B cell (primary cell): Measurements from ENCODE around the gene DYRK3. TPM values are rescaled to one million over a fixed set of nuclear protein-coding genes. Genes with fewer than 3 reads are reported as not detected.
A peak's percentile ranks its signal among the peaks of the same experiment; 100 is the strongest.

Experiments used
- ATAC-seq: fragments of 200-7000 bp; cut with Tn5 transposase; one replicate; pipeline ENCODE4 v1.10.0; 2021; ENCODE audit warnings: low read depth, mild to moderate bottlenecking, moderate number of reproducible peaks, moderate library complexity
- CTCF ChIA-PET: fragments of 350-600 bp; sonication (Branson Sonifier 250); formaldehyde crosslinking; loops from one replicate; lab custom pipeline; 2021; ENCODE audit warnings: antibody characterized with exemption, inconsistent platforms; lab: Charles Lee
- POLR2A ChIA-PET: fragments of 350-600 bp; sonication (Branson Sonifier 250); formaldehyde crosslinking; loops from one replicate; lab custom pipeline; 2021; ENCODE audit warnings: antibody characterized with exemption; lab: Charles Lee
- DNase-seq: peaks from one replicate; pipeline ENCODE4 v3.0.0; 2013
- H2AFZ ChIP-seq: 2 replicates; pipeline ENCODE4 v1.6.1; 2012; ENCODE audit warnings: mild to moderate bottlenecking, low read depth, low read length; ENCODE audit not compliant: insufficient read depth, poor library complexity, severe bottlenecking
- H3K27ac ChIP-seq, 2 donors: 1 replicate in 1 of 2; 2 replicates in 1 of 2; pipeline ENCODE4 v1.5.1; 2012 to 2013; ENCODE audit warnings: low read length in 2 of 2, mild to moderate bottlenecking in 2 of 2, moderate library complexity in 1 of 2
- H3K27me3 ChIP-seq, 4 experiments: fragments of 200-600 bp in 1 of 4; sonication (generic) in 1 of 4; replicated peaks in 1 of 4; 1 replicate in 2 of 4; 2 replicates in 2 of 4; pipeline versions ENCODE4 v1.6.1 to v1.7.0; 2013 to 2016; ENCODE audit warnings: low read length in 3 of 4, mild to moderate bottlenecking in 2 of 4, mixed read lengths in 1 of 4, moderate library complexity in 1 of 4; ENCODE audit not compliant: insufficient read depth in 4 of 4, control insufficient read depth in 3 of 4; ENCODE audit errors: control extremely low read depth in 1 of 4
- H3K36me3 ChIP-seq, 2 experiments: replicated peaks in 1 of 2; 1 replicate in 1 of 2; 2 replicates in 1 of 2; pipeline versions ENCODE4 v1.6.1 to v1.7.1; 2013; ENCODE audit warnings: low read length in 1 of 2; ENCODE audit not compliant: insufficient read depth in 2 of 2, control insufficient read depth in 1 of 2; ENCODE audit errors: control extremely low read depth in 1 of 2, extremely low read depth in 1 of 2
- H3K4me1 ChIP-seq, 2 donors: fragments of 200-600 bp in 1 of 2; sonication (generic) in 1 of 2; 1 replicate in 1 of 2; 2 replicates in 1 of 2; pipeline versions ENCODE4 v1.5.1 to v1.6.1; 2013 to 2017; ENCODE audit warnings: low read length in 2 of 2; ENCODE audit not compliant: control insufficient read depth in 2 of 2, insufficient read depth in 2 of 2
- H3K4me2 ChIP-seq: replicated peaks from 2 replicates; pipeline ENCODE3; 2012; ENCODE audit warnings: mild to moderate bottlenecking, low read depth, low read length; ENCODE audit not compliant: poor library complexity, severe bottlenecking
- H3K4me3 ChIP-seq, 5 experiments: fragments of 200-600 bp in 1 of 5; sonication (generic) in 1 of 5; 1 replicate in 3 of 5; 2 replicates in 2 of 5; pipeline versions ENCODE4 v1.5.1 to v1.7.0; 2011 to 2016; ENCODE audit warnings: low read length in 4 of 5, mild to moderate bottlenecking in 4 of 5, low read depth in 2 of 5, control low read depth in 1 of 5, moderate library complexity in 1 of 5; ENCODE audit not compliant: insufficient read depth in 1 of 5; ENCODE audit errors: control extremely low read depth in 1 of 5, extremely low read depth in 1 of 5
- H3K79me2 ChIP-seq: fragments of 200-600 bp; sonication (generic); one replicate; pipeline ENCODE4 v1.6.0; 2016; ENCODE audit warnings: low read length; ENCODE audit not compliant: control insufficient read depth, insufficient read depth
- H3K9ac ChIP-seq: fragments of 200-600 bp; sonication (generic); 2 replicates; pipeline ENCODE4 v1.6.1; 2017; ENCODE audit warnings: mild to moderate bottlenecking, low read length, moderate library complexity
- H3K9me3 ChIP-seq, 3 donors: one replicate each; pipeline versions ENCODE4 v1.6.1 to v1.7.1; 2013; ENCODE audit warnings: low read length in 2 of 3; ENCODE audit not compliant: control insufficient read depth in 2 of 3, insufficient read depth in 1 of 3; ENCODE audit errors: control extremely low read depth in 1 of 3
- H4K20me1 ChIP-seq: 2 replicates; pipeline ENCODE4 v1.6.0; 2012; ENCODE audit warnings: mild to moderate bottlenecking, low read length; ENCODE audit not compliant: insufficient read depth, control insufficient read depth, poor library complexity, severe bottlenecking
- H3K27ac Mint-ChIP-seq: one replicate; pipeline ENCODE4 v1.8.0; 2021; ENCODE audit warnings: mixed read lengths
- H3K27me3 Mint-ChIP-seq: one replicate; pipeline ENCODE4 v1.8.0; 2021; ENCODE audit warnings: mixed read lengths
- H3K4me1 Mint-ChIP-seq: one replicate; pipeline ENCODE4 v1.8.0; 2021; ENCODE audit warnings: mixed read lengths
- H3K4me3 Mint-ChIP-seq: one replicate; pipeline ENCODE4 v1.8.0; 2021; ENCODE audit warnings: mixed read lengths
- H3K9me3 Mint-ChIP-seq: one replicate; pipeline ENCODE4 v1.8.0; 2022; ENCODE audit warnings: mixed read lengths; ENCODE audit not compliant: insufficient read depth
- CTCF ChIP-seq: fragments of 200-600 bp; IDR thresholded peaks from one replicate; pipeline ENCODE4 v1.8.0; 2022; ENCODE audit warnings: antibody characterized with exemption, mild to moderate bottlenecking
- EZH2 ChIP-seq: IDR thresholded peaks from 2 replicates; pipeline ENCODE4 v1.6.1; 2012; ENCODE audit warnings: borderline replicate concordance, low read depth, mild to moderate bottlenecking, moderate library complexity, low read length; ENCODE audit not compliant: insufficient read depth, poor library complexity, severe bottlenecking
- WGBS: methylation state at CpG from one replicate; pipeline ENCODE4 v1.1.5; 2013; ENCODE audit warnings: missing lambda C conversion rate; ENCODE audit not compliant: insufficient coverage; 5-methylcytosine and 5-hydroxymethylcytosine counted together
- intact Hi-C: fragments of 100-400 bp; cut with micrococcal nuclease; formaldehyde crosslinking; loops from one replicate; pipeline ENCODE4 v1.10.0; 2022
- polyA plus RNA-seq: library from polyadenylated mRNA; depleted of rRNA; stranded (reverse); fragments of >200 nt; gene quantifications from 2 replicates; pipeline ENCODE4 v1.2.3, GENCODE V29; 2012
- total RNA-seq, 2 donors: library from RNA; stranded (reverse); fragments of 120-200 nt in 1 of 2; gene quantifications; 1 replicate in 1 of 2; 2 replicates in 1 of 2; pipeline versions ENCODE4 v1.2.3 to v1.2.4, GENCODE V29; 2013 to 2022

Gene DYRK3
- total and polyA plus RNA-seq, 2 donors (not counting 1 experiment from before 2014, with no cell fraction given): 0.30 TPM; not detected in 1

- H3K27me3 Mint-ChIP-seq: no peaks in the 10 kb centered on the region
- peaks cover 85% of the 10 kb centered on the region for H3K4me1 Mint-ChIP-seq
- ChIA-PET POLR2A (interaction anchor here (0.7 to 1.7 kb wide), 2 partner anchors 10 to 1399 kb away, joined by 3 to 4 read pairs; no protein-coding TSS in a partner anchor), CTCF (interaction anchor here (0.7 to 2.8 kb wide), 7 partner anchors 9 to 299 kb away, joined by 3 to 21 read pairs (median 5); no protein-coding TSS in a partner anchor)
- H3K27ac Mint-ChIP-seq: peak overlapping the region; percentile 8
- Histone ChIP-seq H3K27me3 (peaks cover 0 to 6% (median 3%) of the 10 kb centered on the region in 4 experiments), H3K9me3 (no peaks in the 10 kb centered on the region), H3K27ac (no peak overlapping the region), H3K4me2 (peak overlapping the region; percentile 90), H2AFZ (no peak overlapping the region), H3K4me1 (peaks cover 65 to 84% of the 10 kb centered on the region in 2 donors), H3K36me3 (no peaks in the 10 kb centered on the region), H3K4me3 (no peak overlapping the region), H3K9ac (no peak overlapping the region), H4K20me1 (peaks cover 40% of the 10 kb centered on the region), H3K79me2 (peaks cover 40% of the 10 kb centered on the region)
- DNase-seq: no peak
- ATAC-seq: no peak
- H3K4me3 Mint-ChIP-seq: peak overlapping the region; percentile 53
- TF ChIP-seq EZH2: no peak
- TF ChIP-seq CTCF: no peak
- H3K9me3 Mint-ChIP-seq: no peaks in the 10 kb centered on the region
- intact Hi-C loops: loop anchor here (5.0 kb wide), 3 partner anchors 369 to 1051 kb away; partner anchors contain the start of genes CD55, ELK4, PFKFB2 and YOD1
- WGBS: 96% methylated on average over 3 of the region's 6 CpGs
These were observed 48.0 kb downstream of the DYRK3 start for GRCh38 chr1:206683313-206683712.

- H3K4me1 Mint-ChIP-seq: peaks cover 83% of the 10 kb centered on the region
- Histone ChIP-seq H3K4me2 (peak overlapping the region; percentile 90), H3K27me3 (peaks cover 0 to 2% (median 0%) of the 10 kb centered on the region in 4 experiments), H3K4me1 (peaks cover 59 to 78% of the 10 kb centered on the region in 2 donors), H2AFZ (no peak overlapping the region), H3K9me3 (no peaks in the 10 kb centered on the region), H3K27ac (no peak overlapping the region), H3K79me2 (peaks cover 47% of the 10 kb centered on the region), H3K36me3 (no peaks in the 10 kb centered on the region), H3K4me3 (peak overlapping the region in 1 of 5 experiments; percentile 91), H3K9ac (no peak overlapping the region), H4K20me1 (peaks cover 42% of the 10 kb centered on the region)
- TF ChIP-seq CTCF: no peak
- TF ChIP-seq EZH2: no peak
- H3K9me3 Mint-ChIP-seq: no peaks in the 10 kb centered on the region
- H3K27me3 Mint-ChIP-seq: no peaks in the 10 kb centered on the region
- DNase-seq (no peak), ATAC-seq (no peak)
- POLR2A ChIA-PET: interaction anchor here (0.6 to 1.7 kb wide), 10 partner anchors 11 to 1400 kb away, joined by 3 to 5 read pairs (median 4); partner anchors contain the start of gene IL10
- peak overlapping the region; percentile 83 for H3K4me3 Mint-ChIP-seq
- CTCF ChIA-PET: interaction anchor here (0.7 to 2.8 kb wide), 8 partner anchors 10 to 298 kb away, joined by 3 to 21 read pairs (median 3); no protein-coding TSS in a partner anchor
- intact Hi-C loops: loop anchor here (5.0 kb wide), 3 partner anchors 368 to 1052 kb away; partner anchors contain the start of genes CD55, ELK4, PFKFB2 and YOD1
- H3K27ac Mint-ChIP-seq: peak overlapping the region; percentile 41
- WGBS: 50% methylated on average over 5 of the region's 8 CpGs
These were observed 48.7 kb downstream of the DYRK3 start for GRCh38 chr1:206684003-206684402.
